Adrenal gland (tissue), 12 donors: ENCODE results near the gene SRGAP1. TPM values are rescaled to one million over a fixed set of nuclear protein-coding genes. Genes with fewer than 3 reads are reported as not detected.

ENCODE experiments used
- DNase-seq, 7 donors: peaks; one replicate each; pipeline ENCODE4 v3.0.0-alpha.2; 2019 to 2020
- H3K27ac ChIP-seq, 5 donors: fragments of 200-600 bp; sonication (generic) in 4 of 5; 1 replicate in 3 of 5; 2 replicates in 2 of 5; pipeline versions ENCODE4 v1.5.1 to v1.8.0; 2016 to 2020; ENCODE audit warnings: mild to moderate bottlenecking in 1 of 5
- H3K27me3 ChIP-seq: fragments of 200-600 bp; 2 replicates; pipeline ENCODE4 v1.8.0; 2021
- H3K36me3 ChIP-seq, 2 donors: fragments of 200-600 bp; replicated peaks in 1 of 2; 1 replicate in 1 of 2; 2 replicates in 1 of 2; pipeline versions ENCODE4 v1.5.1 to v1.8.0; 2018 to 2022
- H3K4me1 ChIP-seq, 2 donors: fragments of 200-600 bp; replicated peaks in 1 of 2; 1 replicate in 1 of 2; 2 replicates in 1 of 2; pipeline versions ENCODE4 v1.5.1 to v1.8.0; 2018 to 2021
- H3K4me3 ChIP-seq, 4 donors: fragments of 200-600 bp; sonication (generic) in 3 of 4; one replicate each; pipeline ENCODE4 v1.5.1; 2016 to 2018
- H3K9me3 ChIP-seq, 3 donors: fragments of 200-600 bp; sonication (generic) in 1 of 3; replicated peaks in 1 of 3; 1 replicate in 2 of 3; 2 replicates in 1 of 3; pipeline versions ENCODE4 v1.5.1 to v1.8.0; 2016 to 2021
- POLR2A ChIP-seq, 2 donors: fragments of 450-650 bp; IDR thresholded peaks; one replicate each; pipeline ENCODE4 v1.6.1; 2017; ENCODE audit warnings: antibody characterized with exemption in 2 of 2, mild to moderate bottlenecking in 2 of 2, moderate library complexity in 1 of 2
- WGBS, 4 donors: extraction: QIAGEN DNeasy Blood & Tissue Kit in 2 of 4; methylation state at CpG; one replicate each; pipeline versions ENCODE4 v1.1.5 to v1.1.7; 2013 to 2017; 5-methylcytosine and 5-hydroxymethylcytosine counted together
- intact Hi-C, 2 donors: fragments of 100-400 bp; cut with DNase I; formaldehyde crosslinking; loops; one replicate each; pipeline versions ENCODE4 v1.14.1 to v1.15.0; 2022 to 2023
- polyA plus RNA-seq, 3 donors: library from polyadenylated mRNA; stranded (reverse); fragments of 200-250 nt in 2 of 3; fragments of 350-450 nt in 1 of 3; fragmentation: Illumina TruSeq in 1 of 3; extraction: RNeasy Lipid Tissue Mini Kit (QIAGEN cat#74804) in 1 of 3; gene quantifications; one replicate each; pipeline ENCODE4 v1.2.3, GENCODE V29; 2013 to 2014
- total RNA-seq, 9 donors: library from RNA; depleted of rRNA in 4 of 9; stranded (reverse); fragments of >200 nt in 4 of 9; fragments of 120-200 nt in 1 of 9; fragmentation: NEBNext Ultra II Directional in 1 of 9; extraction: Animal tissue kit (Norgen Biotek cat#: 25700) in 1 of 9; gene quantifications; one replicate each; pipeline versions ENCODE4 v1.1.0 to v1.2.4, GENCODE V29; 2013 to 2023
- TF ChIP-seq, protein P1 (sequence below), 6 experiments: fragments of 450-650 bp in 4 of 6; fragments of 200-600 bp in 2 of 6; sonication (generic) in 1 of 6; IDR thresholded peaks; 1 replicate in 5 of 6; 2 replicates in 1 of 6; pipeline versions ENCODE4 v1.5.1 to v1.8.0; 2016 to 2021; ENCODE audit warnings: antibody characterized with exemption in 6 of 6, mild to moderate bottlenecking in 2 of 6, moderate library complexity in 1 of 6
- donor health status: healthy with polysubstance abuse.
- donor health status: Bipolar disorder and iron deficiency.
- donor health status: DM: yes; HTN: yes; CAD: no.
- donor health status: DM: no; HTN: no; CAD: no.
- donor health status: DM: no; HTN: no; CAD: no.
- donor health status: DM: yes; HTN: yes; CAD: no.

The SRGAP1 gene
- total and polyA plus RNA-seq, 12 donors, result 2.4 to 35.6 (median 9.8) TPM

DNA sequence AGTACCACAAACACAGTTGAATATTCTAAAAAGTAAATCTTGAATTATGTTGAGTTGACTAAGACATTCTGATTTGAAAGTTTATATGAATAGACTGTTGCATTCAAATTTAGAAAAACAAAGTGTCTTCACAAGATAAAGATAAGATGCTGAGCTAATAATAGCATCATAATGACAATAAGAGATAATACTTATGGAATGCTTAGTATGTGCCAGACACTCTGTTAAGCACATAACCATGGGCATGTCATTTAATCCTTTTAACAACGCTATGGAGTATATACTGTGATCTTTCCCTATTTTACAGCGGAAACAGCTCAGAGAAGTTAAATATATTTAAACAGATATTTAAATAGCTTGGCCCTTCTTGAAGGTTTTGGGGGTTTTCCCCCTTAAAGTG, 163.4 kb downstream of the SRGAP1 start:
- TF ChIP-seq, protein P1, sequence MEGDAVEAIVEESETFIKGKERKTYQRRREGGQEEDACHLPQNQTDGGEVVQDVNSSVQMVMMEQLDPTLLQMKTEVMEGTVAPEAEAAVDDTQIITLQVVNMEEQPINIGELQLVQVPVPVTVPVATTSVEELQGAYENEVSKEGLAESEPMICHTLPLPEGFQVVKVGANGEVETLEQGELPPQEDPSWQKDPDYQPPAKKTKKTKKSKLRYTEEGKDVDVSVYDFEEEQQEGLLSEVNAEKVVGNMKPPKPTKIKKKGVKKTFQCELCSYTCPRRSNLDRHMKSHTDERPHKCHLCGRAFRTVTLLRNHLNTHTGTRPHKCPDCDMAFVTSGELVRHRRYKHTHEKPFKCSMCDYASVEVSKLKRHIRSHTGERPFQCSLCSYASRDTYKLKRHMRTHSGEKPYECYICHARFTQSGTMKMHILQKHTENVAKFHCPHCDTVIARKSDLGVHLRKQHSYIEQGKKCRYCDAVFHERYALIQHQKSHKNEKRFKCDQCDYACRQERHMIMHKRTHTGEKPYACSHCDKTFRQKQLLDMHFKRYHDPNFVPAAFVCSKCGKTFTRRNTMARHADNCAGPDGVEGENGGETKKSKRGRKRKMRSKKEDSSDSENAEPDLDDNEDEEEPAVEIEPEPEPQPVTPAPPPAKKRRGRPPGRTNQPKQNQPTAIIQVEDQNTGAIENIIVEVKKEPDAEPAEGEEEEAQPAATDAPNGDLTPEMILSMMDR (IDR thresholded peaks at IDR 0.05), result no peak
- no peak for TF ChIP-seq POLR2A (IDR thresholded peaks at IDR 0.05)
- Histone ChIP-seq H3K27me3 (no peaks in the 10 kb centered on the region), H3K4me3 (no peak overlapping the region), H3K36me3 (no peaks in the 10 kb centered on the region), H3K9me3 (no peaks in the 10 kb centered on the region), H3K27ac (no peak overlapping the region), H3K4me1 (peaks cover 4 to 5% of the 10 kb centered on the region in 2 donors)
- intact Hi-C loops, result no loop called here
- WGBS, 4 donors, result 82 to 97% (median 90%) methylated on average over 2 of the region's 2 CpGs
- no peak for DNase-seq

- TF ChIP-seq, protein P1 (IDR thresholded peaks at IDR 0.05), result no peak
- TF ChIP-seq POLR2A (IDR thresholded peaks at IDR 0.05), result no peak
- Histone ChIP-seq H3K27me3 (no peaks in the 10 kb centered on the region), H3K27ac (no peak overlapping the region), H3K36me3 (no peaks in the 10 kb centered on the region), H3K4me3 (no peak overlapping the region), H3K4me1 (peaks cover 4 to 5% of the 10 kb centered on the region in 2 donors), H3K9me3 (no peaks in the 10 kb centered on the region)
- intact Hi-C loops, result no loop called here
- no peak for DNase-seq
- 77 to 95% (median 88%) methylated on average over 3 of the region's 3 CpGs for WGBS, 4 donors
Observed at GRCh38 chr12:64008596-64008995, 164.1 kb downstream of the SRGAP1 start.

DNA sequence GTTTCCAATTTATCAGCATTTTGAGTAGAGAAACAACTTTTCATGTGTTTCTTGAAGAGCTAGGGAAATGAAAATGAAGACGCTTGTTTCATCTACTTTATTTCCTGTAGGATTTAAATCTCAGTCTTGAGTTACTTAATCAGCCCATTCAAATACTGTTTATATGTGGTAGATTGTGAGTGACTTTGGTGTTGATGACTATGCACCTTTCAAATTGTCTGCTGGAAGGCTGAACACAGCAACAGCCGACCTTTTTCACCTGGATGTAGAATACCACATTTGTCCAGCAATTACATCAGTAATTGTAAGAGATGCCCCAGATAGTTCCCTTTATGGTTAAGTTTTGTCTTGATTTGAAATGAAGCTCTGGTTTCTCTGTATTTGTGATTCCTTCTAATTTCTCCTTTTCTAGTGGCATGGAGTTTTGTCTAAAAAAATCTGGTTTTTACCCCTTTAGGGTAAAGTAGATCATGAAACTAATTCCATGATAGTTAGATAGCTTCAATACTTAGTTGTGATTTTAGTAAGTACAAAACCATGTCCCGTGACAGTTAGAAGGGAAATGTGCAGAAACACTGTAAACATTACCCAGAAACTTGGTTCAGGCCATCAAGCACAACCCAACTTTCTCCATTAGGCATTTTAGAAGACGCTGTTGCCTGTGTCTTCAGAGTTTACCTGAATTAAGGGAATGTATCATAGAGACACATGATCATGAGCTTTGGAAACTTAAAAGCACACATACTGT, 165.0 kb downstream of the SRGAP1 start:
- no peaks in the 10 kb centered on the region for H3K9me3 ChIP-seq
- no peak overlapping the region for H3K4me3 ChIP-seq
- no peak for TF ChIP-seq POLR2A (IDR thresholded peaks at IDR 0.05)
- TF ChIP-seq, protein P1 (IDR thresholded peaks at IDR 0.05), result no peak
- no peak overlapping the region for H3K27ac ChIP-seq
- H3K36me3 ChIP-seq, result no peaks in the 10 kb centered on the region
- 89 to 96% (median 90%) methylated on average over 4 of the region's 4 CpGs for WGBS, 4 donors
- H3K27me3 ChIP-seq, result no peaks in the 10 kb centered on the region
- peaks cover 4 to 5% of the 10 kb centered on the region in 2 donors for H3K4me1 ChIP-seq
- no peak for DNase-seq
- intact Hi-C loops, result no loop called here

- DNase-seq, result no peak
- 75 to 85% (median 81%) methylated on average over 4 of the region's 4 CpGs for WGBS, 4 donors
- Histone ChIP-seq H3K36me3 (no peaks in the 10 kb centered on the region), H3K9me3 (no peaks in the 10 kb centered on the region), H3K27me3 (no peaks in the 10 kb centered on the region), H3K4me3 (no peak overlapping the region), H3K27ac (no peak overlapping the region), H3K4me1 (peaks cover 4 to 5% of the 10 kb centered on the region in 2 donors)
- intact Hi-C loops, result no loop called here
- TF ChIP-seq, protein P1 (IDR thresholded peaks at IDR 0.05), result no peak
- no peak for TF ChIP-seq POLR2A (IDR thresholded peaks at IDR 0.05)
Observed at GRCh38 chr12:64010069-64010686, 165.7 kb downstream of the SRGAP1 start.
